ENCODE data around the gene MIXL1.
A peak's percentile ranks its signal among the peaks of the same experiment; 100 is the strongest.
"Not testable (repeated sequence)": the region's sequence is repeated elsewhere in the genome, so short reads cannot be mapped to it uniquely, and the experiment has no call there.

MIXL1 gene

DNA sequence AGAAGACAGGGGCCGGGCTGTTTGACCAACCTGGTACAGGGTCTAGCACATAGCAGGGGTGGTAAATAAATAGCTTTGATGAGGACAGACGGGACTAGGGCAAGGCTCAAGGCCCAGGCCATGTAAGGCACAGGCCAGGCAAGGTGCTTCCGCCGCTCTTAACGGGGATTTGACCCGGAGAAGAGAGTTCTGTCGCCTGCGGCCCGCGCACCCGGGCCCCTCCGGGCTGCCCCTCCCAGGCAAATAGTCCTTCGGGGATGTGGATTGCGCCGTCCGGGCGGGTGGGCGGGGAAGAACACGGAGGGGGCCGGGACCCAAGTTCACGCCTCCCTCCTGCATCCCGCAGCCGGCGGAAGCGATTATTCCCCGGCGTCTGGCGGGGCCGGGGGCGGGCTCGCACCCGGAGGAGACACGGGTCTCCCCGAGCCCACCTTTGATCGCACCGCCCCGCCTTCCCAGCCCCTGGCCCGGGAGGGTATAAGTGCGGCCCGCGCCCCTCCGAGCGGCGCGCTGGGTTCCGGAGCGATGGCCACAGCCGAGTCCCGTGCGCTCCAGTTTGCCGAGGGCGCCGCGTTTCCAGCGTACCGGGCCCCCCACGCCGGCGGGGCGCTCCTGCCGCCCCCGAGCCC is at the start of gene MIXL1:
TSS of gene MIXL1 (plus strand) at position 508 of the 629 bp plus-strand sequence. CDS start at position 526, 18 bp downstream.
- Mint-ChIP-seq H3K4me3 (peak within 1 kb of the TSS; percentile 94), H3K27ac (peak within 1 kb of the TSS; percentile 53), H3K9me3 (no peaks in the 10 kb centered on the region), H3K27me3 (no peaks in the 10 kb centered on the region), H3K4me1 (peaks cover 2% of the 10 kb centered on the region), H3K36me3 (no peaks in the 10 kb centered on the region)
- peak; percentile 14 to 18 for DNase-seq (ENCODE audit: low spot score in 2 of 2)
- ATAC-seq (ENCODE audit: low read depth), result peak; percentile 50

DNA sequence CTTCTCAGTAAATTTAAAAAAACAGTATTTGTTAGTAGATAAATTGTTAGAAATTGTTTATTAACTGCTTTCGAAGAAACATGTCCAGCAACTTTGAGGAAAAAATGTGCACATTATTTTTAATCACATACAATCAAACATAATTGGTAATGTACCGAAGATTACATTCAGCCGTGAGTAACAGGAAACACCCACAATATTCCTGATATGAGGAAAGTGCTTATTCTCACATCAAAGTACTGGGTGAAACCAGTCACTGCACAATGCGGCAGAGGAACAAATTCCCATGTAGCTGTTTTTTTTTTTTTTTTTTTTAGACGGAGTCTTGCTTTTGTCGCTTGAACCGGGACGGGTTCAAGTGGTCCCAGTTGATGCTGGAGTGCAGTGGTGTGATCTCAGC is 46.6 kb upstream of the MIXL1 start:
- H3K27ac Mint-ChIP-seq, result peak overlapping the region; percentile 50
- no peaks in the 10 kb centered on the region for H3K27me3 Mint-ChIP-seq
- H3K36me3 Mint-ChIP-seq, result peaks cover 16% of the 10 kb centered on the region

DNA sequence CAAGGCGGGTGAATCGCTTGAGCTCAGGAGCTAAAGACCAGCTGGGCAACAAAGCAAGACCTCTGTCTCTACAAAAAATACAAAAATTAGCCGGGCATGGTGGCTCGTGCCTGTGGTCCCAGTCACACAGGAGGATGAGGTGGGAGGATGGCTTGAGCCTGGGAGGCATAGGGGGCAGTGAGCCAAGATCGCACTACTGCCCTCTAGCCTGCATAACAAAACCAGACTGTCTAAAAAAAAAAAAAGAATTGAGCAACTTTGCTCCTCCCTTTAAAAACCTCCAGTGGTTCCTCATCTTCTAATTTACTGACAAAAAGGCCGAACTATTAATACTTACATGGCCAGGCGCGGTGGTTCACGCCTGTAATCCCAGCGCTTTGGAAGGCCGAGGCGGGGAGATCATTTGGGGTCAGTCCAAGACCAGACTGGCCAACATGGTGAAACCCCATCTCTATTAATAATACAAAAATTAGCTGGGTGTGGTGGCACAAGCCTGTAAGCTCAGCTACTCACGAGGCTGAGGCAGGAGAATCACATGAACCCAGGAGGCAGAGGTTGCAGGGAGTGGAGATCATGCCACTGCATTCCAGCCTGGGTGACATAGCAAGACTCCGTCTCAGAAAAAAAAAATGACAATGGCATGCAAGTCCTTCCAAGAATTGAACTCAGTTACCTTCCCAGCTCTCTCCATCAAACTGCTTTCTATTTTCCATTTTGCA is 41.3 kb upstream of the MIXL1 start:
- H3K27me3 Mint-ChIP-seq, result no peaks in the 10 kb centered on the region
- DNase-seq (ENCODE audit: low spot score in 2 of 2) (peak; percentile 12 to 25), ATAC-seq (ENCODE audit: low read depth) (peak; percentile 46)
- H3K4me1 Mint-ChIP-seq, result peaks cover 27% of the 10 kb centered on the region
- peaks cover 16% of the 10 kb centered on the region for H3K36me3 Mint-ChIP-seq
- H3K27ac Mint-ChIP-seq, result peak overlapping the region; percentile 62
- no peaks in the 10 kb centered on the region for H3K9me3 Mint-ChIP-seq
- H3K4me3 Mint-ChIP-seq, result peak overlapping the region; percentile 72

More for the DNA sequence above, 46.6 kb upstream of the MIXL1 start:
- Mint-ChIP-seq H3K4me1 (peaks cover 25% of the 10 kb centered on the region), H3K4me3 (no peak overlapping the region), H3K9me3 (no peaks in the 10 kb centered on the region)
- no peak for ATAC-seq (ENCODE audit: low read depth)
- no peak for DNase-seq (ENCODE audit: low spot score in 2 of 2)

DNA sequence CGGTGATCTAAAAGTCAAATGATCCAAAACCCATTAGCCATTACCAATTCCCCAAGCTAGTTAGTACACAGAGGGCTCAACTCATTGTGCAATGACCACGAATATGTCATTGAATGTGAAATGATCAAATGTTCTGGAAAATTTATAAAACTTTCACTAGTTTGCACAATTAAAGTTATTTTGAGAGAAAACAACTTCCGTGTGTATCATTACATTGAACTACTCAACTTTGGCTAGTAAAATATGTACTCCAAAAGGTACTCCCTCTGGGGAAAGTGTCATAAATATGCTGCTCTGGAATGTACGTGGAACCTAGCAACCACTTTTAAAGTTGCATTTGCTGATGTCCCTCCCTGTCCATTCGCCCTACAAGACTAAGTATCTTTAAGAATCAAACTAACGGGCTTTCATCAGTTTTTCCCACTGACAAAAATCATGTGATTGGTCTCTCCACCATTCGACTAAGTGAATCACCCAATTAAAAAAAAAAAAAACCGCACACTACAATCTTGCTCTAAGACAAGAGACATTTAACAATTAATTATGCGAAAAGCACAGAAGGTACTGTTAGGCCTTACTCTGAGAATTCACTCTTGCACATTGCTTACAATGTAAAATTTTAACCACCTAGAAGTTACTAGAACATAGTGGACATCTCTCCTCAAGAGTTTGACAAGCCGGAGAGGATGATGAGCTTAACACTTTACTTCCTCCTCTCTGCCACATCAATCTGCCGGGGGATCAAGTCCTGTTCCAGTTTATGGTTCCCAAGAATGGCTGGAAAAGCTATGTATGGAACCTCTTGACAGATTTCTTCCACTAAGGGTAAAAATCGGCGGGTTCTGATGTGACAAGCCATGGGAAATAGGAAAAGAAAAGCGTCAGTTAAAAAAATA is 38.1 kb upstream of the MIXL1 start:
- Mint-ChIP-seq H3K27me3 (no peaks in the 10 kb centered on the region), H3K4me3 (peak overlapping the region; percentile 95), H3K27ac (peak overlapping the region; percentile 96), H3K9me3 (no peaks in the 10 kb centered on the region), H3K4me1 (peaks cover 17% of the 10 kb centered on the region), H3K36me3 (peaks cover 4% of the 10 kb centered on the region)
- DNase-seq (ENCODE audit: low spot score in 2 of 2) (no peak), ATAC-seq (ENCODE audit: low read depth) (no peak)

DNA sequence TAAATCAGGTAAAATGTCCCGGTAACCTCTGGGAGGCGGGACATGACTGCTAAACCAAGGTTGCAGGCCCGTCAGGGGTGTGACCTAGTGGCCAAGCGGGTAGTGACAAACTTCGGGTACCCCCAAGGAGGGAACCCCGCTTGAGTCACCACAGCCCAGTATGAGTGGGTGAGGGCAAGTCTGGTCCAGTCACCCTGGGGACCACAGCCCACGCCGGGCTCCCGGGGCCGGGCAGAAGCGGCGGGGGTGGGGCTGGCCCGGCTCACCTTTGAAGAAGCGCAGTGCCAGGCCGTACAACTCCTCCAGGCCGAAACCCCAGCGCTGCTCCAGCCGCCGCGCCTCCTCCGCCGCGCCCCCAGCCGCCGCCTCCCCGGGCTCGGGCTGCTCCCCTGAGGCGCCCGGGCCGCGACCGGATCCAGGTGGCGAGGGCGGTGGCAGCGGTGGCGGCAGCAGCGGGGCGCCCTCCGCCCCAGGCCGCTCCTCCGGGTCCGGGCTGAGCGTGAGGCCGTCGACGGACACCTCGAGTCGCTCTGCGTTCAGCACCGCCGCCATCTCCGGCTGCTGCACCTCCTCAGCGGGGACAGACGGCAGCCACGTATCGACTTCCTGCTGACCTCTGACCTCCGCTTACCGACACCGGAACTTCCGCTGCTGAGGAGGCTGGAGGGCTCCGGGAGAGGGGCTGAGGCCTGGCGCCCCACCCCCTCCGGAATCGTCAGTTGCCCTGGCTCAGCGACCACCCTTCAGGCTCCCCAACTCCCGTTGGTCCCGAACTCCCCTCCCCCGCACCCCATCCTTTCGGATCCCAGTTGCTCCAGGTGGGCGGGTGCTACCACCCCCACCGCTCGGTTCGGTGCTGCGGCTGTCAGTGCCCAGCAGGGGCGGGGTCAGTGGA is 37.1 kb upstream of the MIXL1 start, which contains the start of gene ACBD3:
TSS of gene ACBD3 (minus strand) at position 618 of the 895 bp plus-strand sequence. CDS start at position 552, 66 bp downstream.
- H3K4me1 Mint-ChIP-seq, result peaks cover 17% of the 10 kb centered on the region
- peak; percentile 92 for ATAC-seq (ENCODE audit: low read depth)
- no peaks in the 10 kb centered on the region for H3K27me3 Mint-ChIP-seq
- H3K36me3 Mint-ChIP-seq, result peaks cover 4% of the 10 kb centered on the region
- DNase-seq (ENCODE audit: low spot score in 2 of 2), result peak; percentile 75 to 79
- H3K27ac Mint-ChIP-seq, result peak within 1 kb of the TSS; percentile 96
- H3K9me3 Mint-ChIP-seq, result no peaks in the 10 kb centered on the region
- H3K4me3 Mint-ChIP-seq, result peak within 1 kb of the TSS; percentile 95

DNA sequence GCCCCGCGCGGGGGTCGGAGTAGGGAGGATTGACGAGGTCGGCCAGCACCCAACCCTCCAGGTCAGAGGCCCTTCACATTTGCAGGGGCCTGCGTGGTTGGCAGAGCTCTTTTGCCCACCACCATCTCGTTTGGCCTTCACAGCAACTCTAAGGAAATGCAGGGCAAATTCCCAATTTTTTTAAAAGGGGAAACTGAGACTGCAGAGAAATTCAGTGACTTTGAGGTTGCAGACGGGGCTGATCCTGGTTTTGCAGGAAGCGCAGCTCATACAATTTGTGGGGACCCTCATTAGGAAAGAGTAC is 36.5 kb upstream of the MIXL1 start:
- H3K9me3 Mint-ChIP-seq, result no peaks in the 10 kb centered on the region
- peaks cover 4% of the 10 kb centered on the region for H3K36me3 Mint-ChIP-seq
- DNase-seq (ENCODE audit: low spot score in 2 of 2) (no peak), ATAC-seq (ENCODE audit: low read depth) (no peak)
- H3K27ac Mint-ChIP-seq, result peak overlapping the region; percentile 96
- H3K4me3 Mint-ChIP-seq, result peak overlapping the region; percentile 95
- no peaks in the 10 kb centered on the region for H3K27me3 Mint-ChIP-seq
- peaks cover 15% of the 10 kb centered on the region for H3K4me1 Mint-ChIP-seq

DNA sequence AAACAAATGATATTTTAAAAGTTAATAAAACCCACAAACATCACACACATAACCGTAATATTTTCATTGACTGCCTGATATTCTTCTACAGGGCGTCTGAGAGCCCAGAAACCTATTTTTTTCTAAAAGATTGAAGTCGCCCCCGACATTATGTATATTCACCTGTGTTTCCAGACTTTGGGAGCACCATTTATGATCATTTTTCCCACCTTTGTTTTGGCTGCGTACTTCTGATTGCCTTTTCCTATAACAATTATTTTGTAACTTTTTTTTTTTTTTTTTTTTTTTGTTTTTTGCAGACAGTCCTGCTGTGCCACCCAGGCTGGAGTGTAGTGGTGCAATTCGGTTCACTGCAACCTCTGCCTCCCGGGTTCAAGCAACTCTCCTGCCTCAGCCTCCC is 36.1 kb upstream of the MIXL1 start:
- H3K27me3 Mint-ChIP-seq, result no peaks in the 10 kb centered on the region
- H3K4me3 Mint-ChIP-seq, result peak overlapping the region; percentile 95
- no peaks in the 10 kb centered on the region for H3K9me3 Mint-ChIP-seq
- ATAC-seq (ENCODE audit: low read depth), result no peak
- H3K27ac Mint-ChIP-seq, result peak overlapping the region; percentile 96
- no peak for DNase-seq (ENCODE audit: low spot score in 2 of 2)
- H3K36me3 Mint-ChIP-seq, result peaks cover 4% of the 10 kb centered on the region
- peaks cover 13% of the 10 kb centered on the region for H3K4me1 Mint-ChIP-seq

DNA sequence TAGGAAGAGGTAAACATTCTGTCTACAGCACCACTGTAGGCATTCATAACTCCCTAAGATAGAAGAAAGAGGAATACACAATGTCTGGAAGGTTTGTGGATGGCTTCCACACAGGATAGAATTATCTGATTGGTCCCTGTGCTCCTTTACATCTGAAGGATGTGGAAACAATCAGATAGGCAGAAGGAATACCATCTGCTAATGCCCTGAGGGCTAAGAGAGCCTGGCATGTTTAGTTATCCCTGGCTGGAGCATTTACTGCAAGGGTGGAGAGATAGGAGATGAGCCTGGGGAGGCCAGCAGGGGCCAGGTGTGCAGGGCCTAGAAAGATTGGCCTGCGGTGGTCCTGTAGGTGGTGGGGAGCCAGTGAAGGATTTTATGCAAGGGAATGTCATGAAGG is 28.3 kb upstream of the MIXL1 start:
- Mint-ChIP-seq H3K27ac (no peak overlapping the region), H3K36me3 (no peaks in the 10 kb centered on the region), H3K27me3 (no peaks in the 10 kb centered on the region), H3K4me1 (peaks cover 9% of the 10 kb centered on the region), H3K9me3 (no peaks in the 10 kb centered on the region), H3K4me3 (no peak overlapping the region)
- ATAC-seq (ENCODE audit: low read depth), result no peak
- no peak for DNase-seq (ENCODE audit: low spot score in 2 of 2)

DNA sequence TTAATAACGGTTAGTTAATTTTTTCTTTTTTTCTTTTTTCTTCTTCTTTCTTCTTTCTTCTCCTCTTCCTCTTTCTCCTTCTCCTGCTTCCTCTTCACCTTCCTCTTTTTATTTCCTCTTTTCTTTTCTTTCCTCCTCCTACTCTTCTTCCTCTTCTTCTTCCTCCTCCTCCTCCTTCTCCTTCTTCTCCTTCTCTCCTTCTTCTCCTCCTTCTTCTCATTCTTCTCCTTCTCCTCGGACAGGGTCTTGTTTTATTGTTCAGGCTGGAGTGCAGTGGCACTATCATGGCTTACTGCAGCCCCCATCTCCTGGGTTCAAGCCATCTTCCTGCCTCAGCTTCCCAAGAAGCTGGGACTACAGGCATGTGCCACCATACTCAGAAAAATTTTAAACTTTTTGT is 23.5 kb upstream of the MIXL1 start:
- Mint-ChIP-seq H3K27ac (peak overlapping the region; percentile 55), H3K36me3 (no peaks in the 10 kb centered on the region), H3K4me3 (no peak overlapping the region), H3K27me3 (no peaks in the 10 kb centered on the region), H3K9me3 (no peaks in the 10 kb centered on the region), H3K4me1 (peaks cover 15% of the 10 kb centered on the region)
- ATAC-seq (ENCODE audit: low read depth) (no peak), DNase-seq (ENCODE audit: low spot score in 2 of 2) (no peak)

DNA sequence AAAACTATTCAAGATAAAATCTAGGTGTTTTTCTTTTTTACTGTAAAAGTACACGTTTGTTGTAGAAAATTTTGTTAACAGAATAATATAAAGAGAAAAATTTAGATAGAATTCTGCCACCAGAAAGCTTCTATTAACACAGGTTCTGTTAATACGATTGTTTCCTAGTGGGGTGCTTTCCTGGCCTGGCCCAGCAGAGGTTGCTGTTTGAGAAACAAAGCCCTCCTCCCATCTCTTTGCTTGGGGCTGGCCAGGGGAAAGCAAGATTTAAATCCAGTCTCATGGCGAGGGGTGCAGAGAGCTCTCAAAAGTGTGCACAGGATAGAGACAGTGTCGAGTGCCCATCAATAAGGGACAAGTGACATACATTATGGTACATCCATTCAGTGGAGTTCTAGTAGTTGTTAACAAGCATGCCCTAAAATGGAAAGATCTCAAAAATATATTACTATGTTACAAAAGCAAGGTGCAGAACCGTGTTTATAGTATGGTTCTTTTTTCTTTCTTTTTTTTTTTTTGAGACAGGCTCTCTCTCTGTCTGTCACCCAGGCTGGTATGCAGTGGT is 22.4 kb upstream of the MIXL1 start:
- ATAC-seq (ENCODE audit: low read depth) (peak; percentile 54), DNase-seq (ENCODE audit: low spot score in 2 of 2) (no peak)
- H3K27ac Mint-ChIP-seq, result no peak overlapping the region
- H3K9me3 Mint-ChIP-seq, result no peaks in the 10 kb centered on the region
- no peaks in the 10 kb centered on the region for H3K36me3 Mint-ChIP-seq
- no peak overlapping the region for H3K4me3 Mint-ChIP-seq
- peaks cover 15% of the 10 kb centered on the region for H3K4me1 Mint-ChIP-seq
- H3K27me3 Mint-ChIP-seq, result no peaks in the 10 kb centered on the region

DNA sequence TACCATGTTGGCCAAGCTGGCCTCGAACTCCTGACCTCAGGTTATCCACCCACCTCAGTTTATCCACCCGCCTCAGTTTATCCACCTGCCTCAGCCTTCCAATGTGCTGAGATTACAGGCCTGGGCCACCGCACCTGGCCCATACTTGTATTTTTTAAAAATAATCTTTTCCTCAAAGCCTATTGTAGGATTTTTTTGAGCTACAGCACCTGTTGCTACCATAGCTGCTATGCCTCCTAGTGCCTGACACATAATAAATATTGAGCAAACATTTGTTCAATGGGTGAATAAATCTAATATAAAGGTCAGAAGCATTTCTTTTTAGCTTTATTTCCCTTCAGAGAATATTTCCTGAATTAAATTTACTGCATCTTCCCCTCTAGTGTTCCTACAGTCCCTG is 21.2 kb upstream of the MIXL1 start:
- no peak for DNase-seq (ENCODE audit: low spot score in 2 of 2)
- H3K36me3 Mint-ChIP-seq, result no peaks in the 10 kb centered on the region
- H3K9me3 Mint-ChIP-seq, result peaks cover 2% of the 10 kb centered on the region
- H3K27me3 Mint-ChIP-seq, result no peaks in the 10 kb centered on the region
- H3K27ac Mint-ChIP-seq, result no peak overlapping the region
- no peak overlapping the region for H3K4me3 Mint-ChIP-seq
- ATAC-seq (ENCODE audit: low read depth), result no peak
- peaks cover 12% of the 10 kb centered on the region for H3K4me1 Mint-ChIP-seq

DNA sequence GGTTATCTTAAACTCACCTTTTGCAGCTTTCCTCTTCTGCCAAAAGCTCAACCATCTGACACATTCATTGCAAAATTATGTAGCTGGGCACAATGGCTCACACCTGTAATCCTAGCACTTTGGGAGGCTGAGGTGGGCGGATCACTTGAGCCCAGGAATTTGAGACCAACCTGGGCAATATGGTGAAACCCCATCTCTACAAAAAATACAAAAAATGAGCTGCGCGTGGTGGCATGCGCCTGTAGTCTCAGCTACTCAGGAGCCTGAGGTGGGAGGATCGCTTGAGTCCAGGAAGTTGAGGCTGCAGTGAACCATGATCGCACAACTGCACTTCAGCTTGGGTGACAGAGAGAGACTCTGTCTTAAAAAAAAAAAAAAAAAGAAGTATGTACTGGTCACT is 20.8 kb upstream of the MIXL1 start:
- H3K27me3 Mint-ChIP-seq; ATAC-seq (ENCODE audit: low read depth); H3K27ac Mint-ChIP-seq; H3K36me3 Mint-ChIP-seq; DNase-seq (ENCODE audit: low spot score in 2 of 2); H3K4me3 Mint-ChIP-seq; H3K9me3 Mint-ChIP-seq: not testable (repeated sequence)
- H3K4me1 Mint-ChIP-seq, result peaks cover 12% of the 10 kb centered on the region

DNA sequence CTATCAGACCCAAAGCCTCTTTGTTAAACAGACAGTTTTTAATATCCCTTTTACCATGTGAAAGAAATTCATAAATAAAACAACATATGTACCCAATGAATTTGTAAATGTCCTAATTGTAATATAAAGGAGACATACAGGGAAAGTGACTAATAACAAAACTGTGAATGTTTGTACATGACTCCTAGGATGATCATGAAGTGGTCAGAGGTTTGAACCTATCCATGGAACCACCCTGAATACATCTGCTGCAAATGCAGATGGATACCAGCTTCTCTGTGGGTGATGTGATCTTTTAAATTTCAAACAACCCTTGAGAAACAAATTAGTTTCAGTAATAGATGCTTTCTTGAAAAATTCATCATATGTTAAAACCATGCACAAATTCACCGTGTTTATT is 20.2 kb upstream of the MIXL1 start:
- DNase-seq (ENCODE audit: low spot score in 2 of 2), result no peak
- Mint-ChIP-seq H3K27ac (no peak overlapping the region), H3K4me1 (peaks cover 12% of the 10 kb centered on the region), H3K36me3 (no peaks in the 10 kb centered on the region), H3K4me3 (no peak overlapping the region), H3K9me3 (peaks cover 2% of the 10 kb centered on the region), H3K27me3 (no peaks in the 10 kb centered on the region)
- ATAC-seq (ENCODE audit: low read depth), result no peak

All from memory B cell (primary cell).